GM19099 (cell line): ENCODE results near the gene AK4.

Source experiments
- POLR2A ChIP-seq: IDR thresholded peaks from 3 replicates; pipeline ENCODE4 v1.6.1; 2011; ENCODE audit warnings: low read depth; ENCODE audit not compliant: insufficient read length; ENCODE audit errors: extremely low read depth

Gene AK4

DNA sequence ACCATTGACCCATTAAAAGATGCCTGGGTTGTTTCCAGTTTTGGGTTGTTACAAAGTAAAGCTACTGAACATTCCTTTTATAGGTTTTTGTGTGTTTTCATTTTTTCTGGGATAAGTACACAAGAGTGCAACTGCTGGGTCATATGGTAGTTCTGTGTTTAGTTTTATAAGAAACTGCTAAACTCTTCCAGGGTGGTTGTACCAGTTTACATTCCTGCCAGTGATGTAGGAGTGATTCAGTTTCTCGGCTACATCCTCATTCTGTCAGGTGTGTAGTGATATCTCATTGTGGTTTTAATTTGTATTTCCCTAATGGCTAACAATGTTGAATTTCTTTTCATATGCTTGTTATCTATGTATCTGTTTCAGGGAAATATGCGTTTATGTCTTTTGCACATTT, 102.8 kb downstream of the AK4 start:
- TF ChIP-seq POLR2A, result no peak

DNA sequence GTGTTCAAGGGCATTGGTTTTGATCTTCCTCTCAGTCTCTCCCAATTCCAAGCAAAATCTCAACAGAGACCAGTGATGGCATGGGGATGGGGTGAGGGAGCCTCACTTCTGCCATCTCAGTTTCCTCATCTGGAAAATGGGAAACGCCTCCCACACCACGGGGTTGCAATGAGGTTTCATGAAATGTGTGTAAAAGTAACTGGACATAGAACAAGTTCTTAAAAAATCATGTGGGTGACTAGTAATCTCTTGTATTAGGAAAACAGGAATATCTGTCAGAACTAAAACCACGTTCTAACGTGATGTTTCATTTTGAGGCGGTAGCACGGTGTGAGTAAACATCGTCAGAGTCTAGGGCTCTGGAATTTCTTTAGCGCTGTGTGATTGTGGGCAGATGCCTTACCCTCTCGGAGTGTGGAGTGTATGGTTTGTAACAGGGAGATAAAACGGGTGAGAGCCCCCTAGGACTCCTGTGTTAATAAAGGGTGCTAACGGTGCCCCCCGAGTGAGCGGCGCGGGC, 105.9 kb downstream of the AK4 start:
- TF ChIP-seq POLR2A, result no peak

DNA sequence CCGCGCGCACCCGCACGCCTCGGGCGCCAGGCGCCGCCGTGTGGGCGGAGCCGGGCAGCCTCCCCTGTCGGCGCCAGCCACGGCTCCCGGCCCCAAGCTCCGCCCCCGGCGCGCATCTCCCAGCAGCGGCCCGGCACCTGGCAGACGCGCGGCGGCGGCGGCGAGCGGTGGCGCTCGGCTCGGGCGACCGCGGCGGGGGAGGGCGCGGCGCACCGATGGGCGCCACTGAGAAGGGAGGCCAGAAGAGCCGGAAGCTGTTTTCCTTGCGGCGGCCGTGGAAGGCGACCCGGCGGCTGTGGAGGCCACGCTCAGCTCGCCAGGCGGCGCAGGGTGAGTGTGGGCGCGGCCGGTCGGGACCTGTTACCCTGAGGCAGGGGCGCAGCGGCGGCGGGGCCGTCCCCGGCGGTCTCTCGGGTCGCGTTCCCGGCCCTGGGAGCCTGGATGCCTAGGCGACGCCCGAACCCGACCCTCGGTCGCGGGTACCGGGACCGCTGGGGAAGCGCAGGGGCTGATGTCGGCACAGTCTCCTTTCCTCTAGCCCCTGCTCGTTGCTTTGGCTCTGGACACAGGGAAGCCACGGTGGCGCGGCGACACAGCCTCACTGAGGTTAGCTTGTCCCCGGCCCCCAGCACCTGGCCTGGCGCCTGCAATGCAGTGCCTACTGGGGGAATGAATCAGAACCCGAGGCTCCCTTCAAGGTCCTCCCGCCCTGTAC, 106.5 kb downstream of the AK4 start:
- TF ChIP-seq POLR2A, result peak; percentile 63

DNA sequence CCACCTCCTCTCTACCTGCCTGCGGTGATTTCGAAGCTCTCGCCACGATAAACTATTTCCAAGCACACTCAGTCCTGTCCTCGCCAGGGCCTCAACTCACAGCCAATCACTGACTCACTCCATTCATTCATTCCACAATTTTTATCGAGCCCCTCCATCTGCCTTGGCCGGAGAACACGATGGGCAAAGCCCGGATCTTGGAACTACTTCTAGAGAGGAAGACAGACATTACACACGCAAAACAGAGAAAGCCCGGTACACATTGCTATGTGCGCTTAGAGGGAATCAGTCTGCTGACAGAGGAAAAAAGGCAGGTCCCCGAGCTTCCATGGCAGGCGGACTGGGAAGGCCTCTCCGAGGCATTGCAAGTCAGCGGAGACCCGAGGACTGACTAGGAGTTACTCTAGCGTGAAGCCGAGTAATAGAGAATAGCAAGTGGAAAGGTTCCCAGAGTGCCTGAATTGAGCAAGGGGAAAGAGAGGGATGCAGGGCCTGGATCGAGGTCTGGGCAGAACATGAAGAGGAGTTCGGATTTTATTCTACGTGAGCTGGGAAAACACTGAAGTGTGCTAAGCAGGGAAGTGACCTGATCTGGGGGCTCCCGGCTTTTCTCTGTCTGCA, 107.1 kb downstream of the AK4 start:
- no peak for TF ChIP-seq POLR2A

DNA sequence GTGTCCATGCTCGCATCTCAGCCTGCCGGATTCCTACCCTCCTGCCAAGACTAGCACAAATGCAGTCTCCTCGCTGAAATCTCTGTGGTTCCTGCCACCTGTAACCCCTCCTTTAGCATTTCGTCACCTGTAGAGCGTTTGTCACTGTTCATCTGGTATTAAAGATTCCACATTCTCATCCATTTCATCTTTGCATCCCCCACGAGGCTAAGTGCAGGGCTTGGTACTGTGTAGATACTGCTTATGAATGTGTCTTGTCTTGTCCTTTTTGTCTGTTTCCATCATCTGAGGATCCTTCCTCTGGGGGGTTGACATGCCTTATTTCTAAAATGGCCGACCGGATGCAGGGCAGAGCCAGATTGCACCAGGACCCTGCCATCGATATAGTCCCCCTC, 107.7 kb downstream of the AK4 start:
- TF ChIP-seq POLR2A, result no peak

DNA sequence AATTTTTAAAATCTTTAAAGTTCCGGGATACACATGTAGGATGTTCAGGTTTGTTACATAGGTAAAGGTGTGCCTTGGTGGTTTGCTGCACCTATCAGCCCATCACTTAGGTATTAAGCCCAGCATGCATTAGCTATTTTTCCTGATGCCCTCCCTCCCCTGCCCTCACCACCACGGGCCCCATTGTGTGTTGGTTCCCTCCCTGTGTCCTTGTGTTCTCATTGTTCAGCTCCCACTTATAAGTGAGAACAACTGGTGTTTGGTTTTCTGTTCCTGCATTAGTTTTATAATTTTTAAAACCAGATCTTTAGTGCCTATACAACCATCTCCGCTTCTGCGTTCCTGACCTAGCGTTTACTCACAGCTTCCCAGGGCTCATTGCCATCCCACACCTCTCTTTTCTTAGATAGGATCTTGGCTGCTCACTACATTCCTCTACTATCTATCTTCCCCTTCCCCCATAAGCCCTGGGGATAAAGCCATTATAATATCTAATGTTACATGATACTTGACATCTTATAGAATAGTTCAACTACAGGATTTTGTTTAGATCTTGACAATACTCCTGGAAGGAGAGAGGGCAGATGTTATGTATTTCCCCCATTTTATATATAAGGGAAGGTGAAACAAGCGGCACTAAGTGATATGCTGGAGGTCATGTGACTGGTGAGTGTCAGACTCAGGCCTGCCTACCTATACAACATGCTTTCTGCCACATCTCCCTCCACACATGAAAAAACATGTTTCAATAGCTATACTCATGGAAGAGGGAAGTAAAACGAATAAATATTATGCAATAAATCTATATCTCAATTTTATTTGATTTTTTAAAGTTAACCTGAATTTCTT, 109.1 kb downstream of the AK4 start:
- no peak for TF ChIP-seq POLR2A

DNA sequence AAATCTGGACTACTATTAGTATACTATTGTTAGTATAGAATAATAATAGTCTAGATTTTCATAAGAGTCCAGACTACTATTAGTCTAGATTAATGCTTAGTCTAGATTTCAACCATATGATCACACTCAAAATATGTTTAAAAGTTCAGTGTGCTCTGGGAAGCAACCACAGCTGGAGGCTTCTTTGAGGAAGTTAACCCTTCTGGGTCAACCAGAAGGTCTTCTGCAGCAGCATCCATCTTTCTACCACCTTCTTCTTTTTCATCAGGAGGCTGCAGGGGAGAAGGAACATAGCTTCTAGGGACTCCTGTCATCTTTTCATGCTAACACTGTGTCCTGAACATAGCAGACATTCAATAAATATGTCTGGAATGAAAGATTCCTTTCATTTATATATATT, 110.1 kb downstream of the AK4 start:
- TF ChIP-seq POLR2A, result no peak

DNA sequence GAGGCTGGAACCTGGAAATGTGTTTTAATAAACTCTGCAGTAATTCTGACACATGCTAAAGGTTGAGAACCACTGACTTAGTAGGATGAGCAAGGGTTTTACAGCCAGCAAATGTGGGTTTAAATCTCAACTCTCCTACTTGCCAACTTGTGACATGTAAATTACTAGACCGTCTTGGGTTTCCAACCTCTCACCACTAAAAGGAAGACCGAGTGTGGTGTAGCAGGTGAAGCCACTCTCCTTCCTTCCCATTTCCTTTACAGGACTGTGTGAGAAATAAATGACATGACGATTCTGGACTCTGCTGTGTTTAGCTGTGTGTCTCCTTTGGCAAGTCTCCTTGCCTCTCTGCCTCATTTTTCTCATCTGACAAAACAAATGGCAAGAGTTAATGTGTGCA, 111.8 kb downstream of the AK4 start:
- no peak for TF ChIP-seq POLR2A

DNA sequence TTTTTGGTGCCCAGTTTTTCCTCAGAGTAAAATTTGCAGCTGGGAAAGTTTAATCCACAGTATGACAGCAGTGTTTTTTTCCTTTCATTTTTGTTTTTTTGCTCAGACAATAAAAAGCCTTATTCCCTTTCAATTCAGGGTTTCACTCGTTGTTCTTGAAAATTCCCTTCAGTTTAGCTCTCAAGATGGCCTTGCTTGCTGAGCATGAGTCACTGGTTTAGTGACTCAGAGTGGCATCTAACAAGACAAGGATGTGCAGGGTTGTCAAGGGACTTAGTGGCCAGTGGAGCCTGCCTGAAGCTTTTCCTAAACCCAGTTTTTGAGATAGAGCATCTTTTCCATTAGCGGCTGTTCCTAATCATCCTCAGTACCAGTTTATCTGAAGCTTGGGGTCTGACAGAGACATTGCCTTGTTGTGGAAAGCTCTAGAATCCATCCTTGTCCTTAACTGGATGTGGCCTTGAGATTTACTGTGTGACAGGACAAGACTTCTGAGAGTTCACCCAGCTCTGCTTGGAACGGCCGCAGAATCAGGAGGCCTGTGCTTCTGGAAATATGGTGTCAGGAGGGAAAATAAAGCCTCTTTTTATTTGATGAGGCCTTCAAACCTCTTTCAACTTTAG, 113.0 kb downstream of the AK4 start:
- no peak for TF ChIP-seq POLR2A

DNA sequence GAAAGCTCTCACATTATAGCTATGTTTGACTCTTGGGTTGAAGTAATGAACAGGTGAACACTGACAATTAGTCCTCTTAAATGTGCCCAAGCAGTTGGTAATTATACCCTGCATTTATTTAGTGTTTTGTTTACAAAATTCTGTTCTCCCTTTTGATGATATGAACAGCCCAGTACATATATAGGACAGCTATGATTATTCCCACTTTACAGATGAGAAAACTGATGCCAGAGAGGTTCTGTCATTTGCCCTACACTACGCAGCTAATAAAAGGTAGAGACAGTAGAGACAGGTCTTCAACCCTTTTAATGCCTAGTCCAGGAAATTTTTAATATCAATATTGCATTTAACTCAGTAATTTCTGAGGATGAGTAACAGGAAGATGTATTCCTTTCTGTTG, 115.3 kb downstream of the AK4 start:
- no peak for TF ChIP-seq POLR2A

DNA sequence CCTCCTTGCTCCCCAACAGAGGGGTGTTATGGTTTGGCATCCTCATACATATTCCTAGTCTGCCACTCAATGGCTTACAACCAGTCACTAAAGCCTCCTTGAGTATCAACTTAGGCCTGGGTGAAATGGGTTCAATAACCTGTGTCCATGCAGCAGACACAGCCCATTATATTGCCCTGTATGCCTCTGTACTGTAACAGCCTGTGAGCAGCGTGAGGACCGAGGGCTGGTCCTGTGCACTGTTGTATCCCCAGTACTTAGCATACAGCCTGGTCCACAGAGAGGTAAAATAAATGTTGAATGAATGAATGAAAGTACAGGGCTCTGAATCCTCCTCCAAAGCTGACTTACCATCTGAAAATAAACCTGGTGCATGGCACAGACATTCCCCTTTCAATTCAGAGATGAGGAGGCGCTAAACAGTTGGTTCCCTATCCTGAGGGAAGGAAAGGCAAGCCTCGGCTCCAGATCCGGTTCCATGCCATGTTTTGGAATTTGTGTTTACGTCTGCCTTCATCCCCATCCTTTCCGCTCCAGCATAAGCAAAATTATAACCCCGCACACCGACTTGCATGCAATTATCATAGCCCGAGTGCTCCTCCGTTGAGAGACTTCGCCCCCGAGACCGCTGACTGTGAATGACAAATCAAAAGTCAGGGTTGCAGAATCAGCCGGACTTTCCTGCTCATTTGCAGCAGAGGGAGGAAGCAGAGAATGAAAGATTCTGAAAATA, 116.4 kb downstream of the AK4 start:
- no peak for TF ChIP-seq POLR2A

DNA sequence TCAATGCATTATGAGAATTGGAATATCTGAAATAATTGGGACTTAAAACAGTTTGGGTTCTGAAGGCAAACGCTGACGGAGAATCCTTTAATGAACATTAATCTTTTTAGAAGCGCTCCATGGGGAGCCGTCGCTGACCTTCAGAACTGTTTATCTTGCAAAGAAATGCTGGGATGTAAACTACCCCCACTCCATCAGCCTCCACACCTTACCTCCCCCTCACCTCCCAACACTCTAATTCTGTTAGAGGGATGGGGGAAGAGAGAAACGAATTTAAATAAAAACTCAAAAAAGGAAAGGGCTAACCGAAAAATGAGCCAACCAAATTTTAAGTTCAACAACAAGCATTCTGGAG, 117.3 kb downstream of the AK4 start:
- TF ChIP-seq POLR2A, result no peak

DNA sequence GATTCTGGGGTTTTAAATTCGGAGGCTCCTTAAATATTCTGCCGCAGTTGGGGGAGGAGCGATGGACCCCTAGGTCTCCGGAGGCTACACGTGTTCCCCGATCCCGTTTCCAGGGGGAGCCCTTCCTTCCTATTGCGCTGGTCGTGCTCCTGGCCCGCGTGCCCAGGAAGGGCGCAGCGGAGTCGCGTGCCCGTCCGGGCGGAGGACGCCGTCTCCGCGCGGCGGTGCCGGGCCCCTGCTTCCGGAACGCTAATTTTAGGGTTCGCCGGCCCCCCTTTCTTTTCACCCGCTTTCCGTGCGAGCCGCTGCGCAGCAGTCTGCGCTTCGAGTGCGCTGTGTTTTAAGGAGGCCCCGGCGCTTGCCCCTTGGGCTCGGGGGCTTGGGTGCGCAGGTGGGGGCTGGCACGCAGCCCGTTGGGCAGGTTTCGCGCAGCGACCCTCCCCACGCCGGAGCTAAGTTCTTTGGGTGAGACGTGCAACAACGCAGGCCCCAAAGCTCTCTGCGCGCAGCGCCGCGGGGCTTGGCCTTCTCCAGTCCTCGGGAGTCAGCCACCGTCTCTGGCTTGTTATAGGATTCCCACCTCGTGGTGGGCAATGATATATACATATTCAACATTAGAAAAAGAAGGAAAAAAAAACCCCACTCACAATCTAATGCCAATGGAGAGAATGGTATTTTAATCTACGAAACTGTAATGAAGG, 117.8 kb downstream of the AK4 start:
- TF ChIP-seq POLR2A, result peak; percentile 32

DNA sequence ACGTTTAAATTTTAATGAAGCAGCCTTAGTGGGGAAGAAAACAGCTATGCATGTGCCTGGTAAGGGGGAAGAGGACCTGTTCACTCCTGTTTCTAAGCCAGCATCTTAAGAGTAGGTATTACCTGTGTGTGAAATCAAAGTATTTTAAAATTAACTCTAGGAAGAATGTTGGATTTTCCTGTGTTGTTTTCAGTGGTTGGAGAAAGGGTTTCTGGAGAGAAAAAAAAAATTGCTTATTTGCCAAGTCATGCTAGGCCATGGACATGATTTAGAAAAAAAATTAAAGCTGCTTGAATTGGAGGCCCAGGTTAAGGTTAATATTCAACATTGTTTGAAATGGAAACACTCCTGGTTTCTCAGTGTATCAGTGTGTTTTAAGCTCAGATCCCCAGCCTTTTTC, 118.5 kb downstream of the AK4 start:
- no peak for TF ChIP-seq POLR2A
